CD8-positive, alpha-beta memory T cell (primary cell): ENCODE measurements around the gene TREML4. TPM values are rescaled to one million over a fixed set of nuclear protein-coding genes. Genes with fewer than 3 reads are reported as not detected.

Experiments used
- CTCF ChIA-PET: fragments of 350-600 bp; sonication (Branson Sonifier 250); formaldehyde crosslinking; loops from one replicate; lab custom pipeline; 2021; ENCODE audit warnings: antibody characterized with exemption; lab: Charles Lee
- POLR2A ChIA-PET: fragments of 350-600 bp; sonication (Branson Sonifier 250); formaldehyde crosslinking; loops from one replicate; lab custom pipeline; 2021; ENCODE audit warnings: antibody characterized with exemption; lab: Charles Lee
- DNase-seq, 5 donors: peaks; one replicate each; pipeline versions ENCODE4 v3.0.0 to v3.0.0-alpha.2; 2020 to 2022; ENCODE audit warnings: mixed read lengths in 1 of 5
- H3K27ac ChIP-seq: one replicate; pipeline ENCODE4 v1.7.0; 2013; ENCODE audit warnings: low read depth, mild to moderate bottlenecking, low read length, moderate library complexity
- H3K27me3 ChIP-seq: 2 replicates; pipeline ENCODE4 v1.7.0; 2013; ENCODE audit warnings: low read length, mild to moderate bottlenecking; ENCODE audit not compliant: insufficient read depth, poor library complexity, severe bottlenecking
- H3K36me3 ChIP-seq: 2 replicates; pipeline ENCODE4 v1.7.0; 2013; ENCODE audit warnings: mild to moderate bottlenecking, low read length, moderate library complexity; ENCODE audit not compliant: insufficient read depth
- H3K4me1 ChIP-seq: 2 replicates; pipeline ENCODE4 v1.7.0; 2013; ENCODE audit warnings: mild to moderate bottlenecking, low read length, moderate library complexity; ENCODE audit not compliant: insufficient read depth
- H3K4me3 ChIP-seq: 2 replicates; pipeline ENCODE4 v1.7.0; 2013; ENCODE audit warnings: mild to moderate bottlenecking, low read length
- H3K9me3 ChIP-seq: 2 replicates; pipeline ENCODE4 v1.7.0; 2013; ENCODE audit warnings: mild to moderate bottlenecking, low read length
- H3K27ac Mint-ChIP-seq, 8 donors: one replicate each; pipeline ENCODE4 v1.8.0; 2020 to 2021; ENCODE audit warnings: mixed read lengths in 8 of 8, mild to moderate bottlenecking in 6 of 8, inconsistent platforms in 3 of 8, moderate library complexity in 3 of 8
- H3K27me3 Mint-ChIP-seq, 2 donors: one replicate each; pipeline ENCODE4 v1.8.0; 2020 to 2021; ENCODE audit warnings: mixed read lengths in 2 of 2, mild to moderate bottlenecking in 1 of 2, moderate library complexity in 1 of 2
- H3K36me3 Mint-ChIP-seq, 3 donors: one replicate each; pipeline ENCODE4 v1.8.0; 2020 to 2021; ENCODE audit warnings: mixed read lengths in 3 of 3, inconsistent platforms in 1 of 3, mild to moderate bottlenecking in 1 of 3
- H3K4me1 Mint-ChIP-seq, 3 donors: one replicate each; pipeline ENCODE4 v1.8.0; 2020 to 2021; ENCODE audit warnings: mixed read lengths in 3 of 3, inconsistent platforms in 1 of 3, mild to moderate bottlenecking in 1 of 3
- H3K4me3 Mint-ChIP-seq, 7 donors: one replicate each; pipeline ENCODE4 v1.8.0; 2020 to 2021; ENCODE audit warnings: mixed read lengths in 7 of 7, mild to moderate bottlenecking in 6 of 7, moderate library complexity in 4 of 7, inconsistent platforms in 2 of 7
- H3K9me3 Mint-ChIP-seq, 5 donors: one replicate each; pipeline ENCODE4 v1.8.0; 2020 to 2022; ENCODE audit warnings: mixed read lengths in 5 of 5, mild to moderate bottlenecking in 3 of 5, moderate library complexity in 2 of 5, inconsistent platforms in 1 of 5
- polyA plus RNA-seq: library from polyadenylated mRNA; unstranded; fragments of 300-500 nt; fragmentation: Illumina TruSeq; gene quantifications from one replicate; pipeline ENCODE4 v1.2.3, GENCODE V29; 2021
- total RNA-seq, 2 experiments: library from RNA; stranded (reverse); gene quantifications; one replicate each; pipeline ENCODE4 v1.2.3, GENCODE V29; 2021

The TREML4 gene
- total and polyA plus RNA-seq, 3 experiments from 2014 or later, result not detected

DNA sequence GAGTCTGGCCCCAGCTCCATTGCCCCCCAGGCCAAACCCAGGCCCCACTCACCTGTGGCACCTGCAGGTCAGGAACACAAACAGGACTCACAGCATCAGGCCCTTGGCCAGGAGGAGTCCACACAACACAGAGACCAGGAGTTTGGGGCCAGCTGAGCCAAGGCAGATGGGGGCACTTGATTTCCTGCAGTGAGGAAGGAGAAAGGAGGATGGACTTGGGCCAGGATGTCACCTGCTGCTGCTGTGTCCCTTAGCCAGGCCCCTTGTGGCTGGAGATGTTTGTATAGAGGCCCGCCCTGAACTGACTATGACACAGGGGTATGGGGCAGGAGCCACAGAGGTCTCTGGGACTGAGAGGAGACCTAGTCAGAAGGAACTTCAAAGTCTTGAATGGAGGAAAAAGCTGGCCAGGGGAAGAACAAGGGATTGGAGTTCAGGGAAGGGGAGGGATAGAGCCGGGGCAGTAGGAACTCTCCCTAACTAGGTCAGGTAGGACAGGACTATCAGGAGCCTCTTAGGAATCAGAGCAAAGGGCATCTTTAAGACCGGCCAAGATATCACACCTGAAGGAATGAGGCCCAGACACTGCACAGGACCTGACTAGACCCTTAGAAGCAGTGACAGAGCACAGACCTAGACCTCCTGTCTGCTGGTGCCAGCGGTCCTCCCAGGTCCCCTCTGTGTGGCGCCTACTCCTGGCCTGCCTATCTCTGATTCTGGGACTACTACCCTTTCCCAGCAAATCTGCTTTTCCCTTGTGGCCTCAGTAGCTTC is 18.4 kb upstream of the TREML4 start:
- H3K27ac ChIP-seq, result no peak overlapping the region
- no peaks in the 10 kb centered on the region for H3K27me3 ChIP-seq
- Mint-ChIP-seq H3K27ac (peak overlapping the region in 2 of 8 donors; percentile 15 to 63), H3K9me3 (peaks cover 6 to 9% (median 7%) of the 10 kb centered on the region in 5 donors), H3K27me3 (peaks cover 1 to 8% of the 10 kb centered on the region in 2 donors), H3K4me3 (no peak overlapping the region), H3K4me1 (peaks cover 0 to 6% (median 0%) of the 10 kb centered on the region in 3 donors), H3K36me3 (peaks cover 0 to 15% (median 2%) of the 10 kb centered on the region in 3 donors)
- peaks cover 5% of the 10 kb centered on the region for H3K9me3 ChIP-seq
- H3K4me1 ChIP-seq, result no peaks in the 10 kb centered on the region
- no peaks in the 10 kb centered on the region for H3K36me3 ChIP-seq
- DNase-seq, result no peak
- ChIA-PET CTCF (no interaction called here), POLR2A (no interaction called here)
- no peak overlapping the region for H3K4me3 ChIP-seq

DNA sequence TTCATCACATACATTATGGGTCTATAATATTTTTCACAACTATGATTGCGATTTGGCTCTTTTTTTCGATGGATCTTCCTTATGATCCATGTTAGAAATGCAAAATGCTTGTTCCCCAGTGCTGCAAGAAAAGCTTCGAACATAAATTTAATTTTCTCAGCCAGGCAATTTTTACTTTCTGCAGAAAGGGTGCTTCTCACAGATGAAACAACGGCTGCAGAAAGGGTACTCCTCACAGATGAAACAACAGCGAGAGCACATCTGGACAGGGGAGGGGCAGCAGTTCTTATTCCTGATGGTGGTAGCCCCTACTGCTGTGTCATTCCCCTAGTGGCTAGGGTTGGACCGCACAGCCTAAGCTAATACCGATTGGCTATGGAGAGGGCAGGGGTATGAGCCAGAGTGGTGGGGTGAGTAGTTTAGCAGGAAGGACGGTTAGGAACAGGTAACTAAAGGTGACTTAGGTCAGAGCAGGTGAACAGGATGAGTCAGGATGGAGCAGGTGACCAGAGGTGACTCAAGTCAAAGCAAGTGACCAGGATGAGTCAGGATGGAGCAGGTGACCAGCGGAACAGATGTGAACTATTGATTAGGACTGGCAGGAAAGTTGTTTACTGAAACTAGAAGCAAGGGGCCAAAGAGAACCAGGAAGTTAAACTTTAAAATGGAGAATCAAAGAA is 13.4 kb upstream of the TREML4 start:
- no peak overlapping the region for H3K4me3 ChIP-seq
- H3K27ac ChIP-seq, result no peak overlapping the region
- Mint-ChIP-seq H3K27ac (peak overlapping the region in 1 of 8 donors; percentile 30), H3K4me1 (no peaks in the 10 kb centered on the region), H3K4me3 (no peak overlapping the region), H3K9me3 (peaks cover 6 to 13% (median 11%) of the 10 kb centered on the region in 5 donors), H3K27me3 (peaks cover 6 to 13% of the 10 kb centered on the region in 2 donors), H3K36me3 (peaks cover 0 to 22% (median 0%) of the 10 kb centered on the region in 3 donors)
- no peaks in the 10 kb centered on the region for H3K4me1 ChIP-seq
- CTCF ChIA-PET, result no interaction called here
- no peak for DNase-seq
- no peaks in the 10 kb centered on the region for H3K36me3 ChIP-seq
- POLR2A ChIA-PET, result no interaction called here
- no peaks in the 10 kb centered on the region for H3K27me3 ChIP-seq
- peaks cover 6% of the 10 kb centered on the region for H3K9me3 ChIP-seq

DNA sequence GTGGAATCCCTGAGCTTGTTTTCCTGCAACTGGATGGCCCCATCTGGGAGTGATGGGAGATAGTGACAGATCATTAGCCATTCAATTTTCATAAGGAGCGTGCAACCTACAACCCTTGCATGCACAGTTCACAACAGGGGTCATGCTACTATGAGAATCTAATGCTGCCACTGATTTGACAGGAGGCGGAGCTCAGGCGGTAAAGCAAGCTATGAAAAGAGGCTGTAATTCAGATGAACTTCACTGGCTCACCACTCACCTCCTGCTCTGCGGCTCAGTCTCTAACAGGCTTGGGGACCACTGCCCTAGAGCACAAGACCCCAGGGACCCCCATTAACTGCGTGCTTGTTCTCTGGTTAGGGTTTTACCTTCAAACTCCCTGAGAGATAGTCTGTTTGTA is 12.4 kb upstream of the TREML4 start:
- DNase-seq, result no peak
- H3K27me3 ChIP-seq, result no peaks in the 10 kb centered on the region
- no peak overlapping the region for H3K27ac Mint-ChIP-seq
- no peak overlapping the region for H3K4me3 ChIP-seq
- POLR2A ChIA-PET, result no interaction called here
- H3K27ac ChIP-seq, result no peak overlapping the region
- H3K9me3 Mint-ChIP-seq, result peaks cover 6 to 14% (median 12%) of the 10 kb centered on the region in 5 donors
- CTCF ChIA-PET, result no interaction called here
- no peaks in the 10 kb centered on the region for H3K4me1 Mint-ChIP-seq
- peaks cover 6% of the 10 kb centered on the region for H3K9me3 ChIP-seq
- H3K36me3 ChIP-seq, result no peaks in the 10 kb centered on the region
- H3K4me1 ChIP-seq, result no peaks in the 10 kb centered on the region
- peaks cover 0 to 22% (median 0%) of the 10 kb centered on the region in 3 donors for H3K36me3 Mint-ChIP-seq
- no peak overlapping the region for H3K4me3 Mint-ChIP-seq
- peaks cover 6 to 13% of the 10 kb centered on the region in 2 donors for H3K27me3 Mint-ChIP-seq

DNA sequence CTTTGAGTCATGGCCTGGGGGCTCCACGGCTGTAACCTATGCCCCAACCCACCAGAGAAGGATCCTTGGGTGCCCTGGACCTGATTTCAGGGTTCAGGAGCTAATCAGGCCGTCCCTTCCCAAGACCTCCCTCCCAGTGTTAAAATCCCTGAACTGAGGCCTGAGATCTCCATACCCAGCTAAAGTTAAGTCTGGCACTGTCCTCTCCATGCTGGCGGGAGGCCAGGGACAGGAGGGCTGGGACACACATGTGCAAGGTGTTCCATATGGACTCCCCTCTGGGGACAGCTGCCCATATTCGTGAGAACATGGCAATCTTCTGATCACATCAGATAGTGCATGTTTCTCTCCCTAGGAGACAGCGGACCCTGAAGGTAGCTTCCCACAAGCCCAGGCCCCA is 11.5 kb upstream of the TREML4 start:
- Histone ChIP-seq H3K4me1 (no peaks in the 10 kb centered on the region), H3K27ac (no peak overlapping the region), H3K27me3 (no peaks in the 10 kb centered on the region), H3K4me3 (no peak overlapping the region), H3K36me3 (no peaks in the 10 kb centered on the region), H3K9me3 (peaks cover 6% of the 10 kb centered on the region)
- Mint-ChIP-seq H3K4me1 (no peaks in the 10 kb centered on the region), H3K27me3 (peaks cover 6 to 13% of the 10 kb centered on the region in 2 donors), H3K27ac (peak overlapping the region in 1 of 8 donors; percentile 87), H3K9me3 (peaks cover 6 to 14% (median 12%) of the 10 kb centered on the region in 5 donors), H3K4me3 (no peak overlapping the region), H3K36me3 (peaks cover 0 to 22% (median 0%) of the 10 kb centered on the region in 3 donors)
- POLR2A ChIA-PET, result no interaction called here
- CTCF ChIA-PET, result no interaction called here
- DNase-seq, result no peak

DNA sequence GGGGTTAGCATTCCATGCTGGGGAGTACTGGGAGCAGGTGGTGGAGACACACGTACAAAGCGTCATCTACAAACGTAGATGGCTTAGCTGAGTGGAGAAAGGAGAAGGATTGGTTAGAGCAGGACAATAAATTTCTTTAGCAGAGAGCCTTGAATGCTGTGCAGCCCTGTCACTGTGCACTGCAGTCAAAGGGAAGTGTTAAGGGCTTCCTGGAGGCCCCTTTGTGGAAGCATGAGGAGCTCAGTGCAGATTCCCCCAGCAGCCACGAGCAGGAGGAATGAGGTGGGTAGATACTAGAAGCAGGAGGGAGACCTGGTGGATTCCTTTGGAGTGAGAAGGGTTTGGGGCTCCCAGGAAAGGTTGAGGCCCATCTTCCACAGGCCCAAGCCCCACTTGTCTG is 6.1 kb upstream of the TREML4 start:
- Histone ChIP-seq H3K9me3 (no peaks in the 10 kb centered on the region), H3K4me1 (no peaks in the 10 kb centered on the region), H3K27me3 (no peaks in the 10 kb centered on the region), H3K36me3 (no peaks in the 10 kb centered on the region), H3K4me3 (no peak overlapping the region), H3K27ac (no peak overlapping the region)
- Mint-ChIP-seq H3K9me3 (peaks cover 0 to 3% (median 0%) of the 10 kb centered on the region in 5 donors), H3K36me3 (peaks cover 0 to 5% (median 0%) of the 10 kb centered on the region in 3 donors), H3K4me3 (no peak overlapping the region), H3K27ac (no peak overlapping the region), H3K4me1 (no peaks in the 10 kb centered on the region), H3K27me3 (peaks cover 10 to 18% of the 10 kb centered on the region in 2 donors)
- DNase-seq, result no peak
- CTCF ChIA-PET, result no interaction called here
- POLR2A ChIA-PET, result no interaction called here

DNA sequence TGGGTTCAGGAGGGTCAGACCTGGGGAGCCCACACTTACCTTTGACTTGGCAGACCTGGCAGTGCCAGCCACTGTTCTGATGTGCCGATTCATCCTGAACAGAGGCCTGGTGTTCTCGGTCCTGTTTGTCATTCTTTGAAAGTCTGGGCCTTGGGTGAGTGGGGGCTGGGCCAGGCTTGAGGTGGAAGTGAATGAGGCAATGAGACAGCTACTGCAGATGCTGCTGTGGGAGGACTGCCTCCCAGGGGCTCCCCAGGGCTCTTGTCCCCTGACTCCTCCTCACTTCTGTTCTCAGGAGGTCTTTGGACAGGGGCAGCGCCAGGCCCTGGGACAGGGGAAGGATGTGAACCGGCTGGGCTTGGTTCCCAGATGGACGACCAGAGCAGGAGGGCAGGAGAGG is 5.6 kb upstream of the TREML4 start:
- POLR2A ChIA-PET, result no interaction called here

DNA sequence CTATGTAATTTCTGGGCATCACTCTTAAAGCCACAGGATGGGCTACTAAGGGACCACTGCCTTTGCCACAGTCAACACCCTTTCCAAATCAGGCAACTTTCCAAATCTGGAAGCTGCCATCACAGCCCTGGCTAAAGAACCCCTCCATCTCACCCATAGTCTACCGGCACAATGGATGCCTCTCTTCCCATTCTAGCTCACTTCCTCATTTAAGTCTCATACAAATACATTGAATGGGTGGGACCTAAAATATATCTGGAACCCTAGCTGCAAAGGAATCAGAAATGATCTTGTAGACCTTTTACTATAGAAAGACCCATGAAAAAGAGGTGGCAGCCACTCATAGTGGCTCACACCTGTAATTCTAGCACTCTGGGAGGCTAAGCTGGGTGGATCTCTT is 3.3 kb upstream of the TREML4 start:
- CTCF ChIA-PET, result no interaction called here
- Histone ChIP-seq H3K4me1 (no peaks in the 10 kb centered on the region), H3K9me3 (no peaks in the 10 kb centered on the region), H3K27me3 (no peaks in the 10 kb centered on the region), H3K4me3 (no peak overlapping the region), H3K27ac (no peak overlapping the region), H3K36me3 (no peaks in the 10 kb centered on the region)
- peaks cover 0 to 5% (median 0%) of the 10 kb centered on the region in 3 donors for H3K36me3 Mint-ChIP-seq
- H3K4me1 Mint-ChIP-seq, result no peaks in the 10 kb centered on the region
- peaks cover 18 to 37% of the 10 kb centered on the region in 2 donors for H3K27me3 Mint-ChIP-seq
- no peak for DNase-seq
- peak overlapping the region in 1 of 8 donors; percentile 48 for H3K27ac Mint-ChIP-seq
- peaks cover 0 to 3% (median 0%) of the 10 kb centered on the region in 5 donors for H3K9me3 Mint-ChIP-seq
- POLR2A ChIA-PET, result no interaction called here
- H3K4me3 Mint-ChIP-seq, result no peak overlapping the region

More for the DNA sequence above, 5.6 kb upstream of the TREML4 start:
- Histone ChIP-seq H3K4me1 (no peaks in the 10 kb centered on the region), H3K27me3 (no peaks in the 10 kb centered on the region), H3K9me3 (no peaks in the 10 kb centered on the region), H3K36me3 (no peaks in the 10 kb centered on the region), H3K4me3 (no peak overlapping the region), H3K27ac (no peak overlapping the region)
- H3K36me3 Mint-ChIP-seq, result peaks cover 0 to 5% (median 0%) of the 10 kb centered on the region in 3 donors
- peaks cover 0 to 3% (median 0%) of the 10 kb centered on the region in 5 donors for H3K9me3 Mint-ChIP-seq
- no peak overlapping the region for H3K4me3 Mint-ChIP-seq
- no peak overlapping the region for H3K27ac Mint-ChIP-seq
- peaks cover 10 to 23% of the 10 kb centered on the region in 2 donors for H3K27me3 Mint-ChIP-seq
- H3K4me1 Mint-ChIP-seq, result no peaks in the 10 kb centered on the region
- CTCF ChIA-PET, result no interaction called here
- no peak for DNase-seq

DNA sequence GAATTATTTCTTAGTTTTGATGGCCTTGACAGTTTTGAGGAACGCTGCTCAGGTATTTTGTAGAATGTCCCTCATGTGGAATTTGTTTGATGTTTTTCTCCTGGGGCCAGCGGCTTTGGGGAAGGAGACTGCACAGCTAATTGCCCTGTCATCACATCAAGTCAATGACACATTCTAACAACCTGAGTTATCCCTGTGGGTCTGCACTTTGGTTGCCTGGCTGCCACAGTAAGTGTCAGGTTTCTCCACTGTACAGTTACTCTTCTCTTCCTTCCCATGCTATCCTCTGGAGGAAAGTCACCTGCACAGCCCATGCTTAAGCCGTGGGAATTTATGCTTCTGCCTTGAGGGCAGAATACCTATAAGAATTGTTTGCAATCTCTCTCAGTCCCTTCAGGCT is 1.4 kb upstream of the TREML4 start:
- Histone ChIP-seq H3K36me3 (no peaks in the 10 kb centered on the region), H3K27ac (no peak overlapping the region), H3K27me3 (no peaks in the 10 kb centered on the region), H3K9me3 (no peaks in the 10 kb centered on the region), H3K4me1 (no peaks in the 10 kb centered on the region), H3K4me3 (no peak overlapping the region)
- Mint-ChIP-seq H3K4me1 (peaks cover 0 to 2% (median 0%) of the 10 kb centered on the region in 3 donors), H3K9me3 (no peaks in the 10 kb centered on the region), H3K27ac (no peak overlapping the region), H3K27me3 (peaks cover 19 to 43% of the 10 kb centered on the region in 2 donors), H3K36me3 (peaks cover 0 to 6% (median 5%) of the 10 kb centered on the region in 3 donors), H3K4me3 (no peak overlapping the region)
- POLR2A ChIA-PET, result no interaction called here
- DNase-seq, result no peak
- CTCF ChIA-PET, result no interaction called here
